Loucy (cell line): Measurements from ENCODE around the gene CCDC148.

Source experiments
- H2AFZ ChIP-seq: fragments of 200-600 bp; sonication (generic); 2 replicates; pipeline ENCODE4 v1.6.0; 2016; ENCODE audit warnings: antibody characterized with exemption, mild to moderate bottlenecking, low read length, moderate library complexity
- H3F3A ChIP-seq: fragments of 200-600 bp; 2 replicates; pipeline ENCODE4 v1.6.0; 2016; ENCODE audit warnings: antibody characterized with exemption, low read depth, mild to moderate bottlenecking
- H3K27me3 ChIP-seq: fragments of 200-600 bp; sonication (generic); 2 replicates; pipeline ENCODE4 v1.6.1; 2014; ENCODE audit warnings: low read length, mild to moderate bottlenecking; ENCODE audit not compliant: insufficient read depth, poor library complexity, severe bottlenecking
- H3K36me3 ChIP-seq: fragments of 200-600 bp; sonication (generic); 2 replicates; pipeline ENCODE4 v1.6.1; 2016; ENCODE audit warnings: low read length; ENCODE audit not compliant: insufficient read depth
- H3K4me1 ChIP-seq: fragments of 200-600 bp; sonication (generic); 2 replicates; pipeline ENCODE4 v1.5.1; 2014; ENCODE audit warnings: low read length, mild to moderate bottlenecking; ENCODE audit not compliant: insufficient read depth, poor library complexity, severe bottlenecking
- H3K4me2 ChIP-seq: fragments of 200-600 bp; sonication (generic); 2 replicates; pipeline ENCODE4 v1.6.0; 2014; ENCODE audit warnings: antibody characterized with exemption, low read length, low read depth, mild to moderate bottlenecking; ENCODE audit not compliant: poor library complexity, severe bottlenecking
- H3K4me3 ChIP-seq: fragments of 200-600 bp; sonication (generic); 2 replicates; pipeline ENCODE4 v1.5.1; 2014; ENCODE audit warnings: low read length, mild to moderate bottlenecking, mixed read lengths; ENCODE audit not compliant: poor library complexity, severe bottlenecking
- H3K79me2 ChIP-seq: fragments of 200-600 bp; sonication (generic); 2 replicates; pipeline ENCODE4 v1.6.1; 2014; ENCODE audit warnings: low read length; ENCODE audit not compliant: insufficient read depth
- H3K9ac ChIP-seq: fragments of 200-600 bp; sonication (generic); 2 replicates; pipeline ENCODE4 v1.6.0; 2014; ENCODE audit warnings: mild to moderate bottlenecking, low read depth, low read length, moderate library complexity; ENCODE audit not compliant: poor library complexity, severe bottlenecking
- H3K9me2 ChIP-seq: fragments of 200-600 bp; sonication (generic); replicated peaks from 2 replicates; pipeline ENCODE4 v1.6.1; 2016; ENCODE audit warnings: low read depth, low read length, mixed read lengths
- H3K9me3 ChIP-seq: fragments of 200-600 bp; sonication (generic); 2 replicates; pipeline ENCODE4 v1.6.1; 2014; ENCODE audit warnings: mild to moderate bottlenecking, antibody characterized with exemption, low read length, low read depth; ENCODE audit not compliant: insufficient read depth
- H4K20me1 ChIP-seq: fragments of 200-600 bp; sonication (generic); 2 replicates; pipeline ENCODE4 v1.6.0; 2014; ENCODE audit warnings: antibody characterized with exemption, low read length, mild to moderate bottlenecking; ENCODE audit not compliant: insufficient read depth, poor library complexity, severe bottlenecking
- CTCF ChIP-seq: fragments of 200-600 bp; sonication (generic); conservative IDR thresholded peaks from 2 replicates; pipeline ENCODE4 v1.5.1; 2014; ENCODE audit warnings: mild to moderate bottlenecking, antibody characterized with exemption, low read length
- EZH2phosphoT487 ChIP-seq: fragments of 200-600 bp; IDR thresholded peaks from 2 replicates; pipeline ENCODE4 v1.6.1; 2018; ENCODE audit warnings: antibody characterized with exemption, mild to moderate bottlenecking, moderate library complexity, borderline replicate concordance

Gene CCDC148

GRCh38 chr2:158378926-158379325 is 77.6 kb downstream of the CCDC148 start:
- Histone ChIP-seq H2AFZ (no peak overlapping the region), H3K4me1 (no peaks in the 10 kb centered on the region), H4K20me1 (no peaks in the 10 kb centered on the region), H3F3A (no peaks in the 10 kb centered on the region), H3K9ac (no peak overlapping the region), H3K4me2 (no peak overlapping the region), H3K9me3 (no peaks in the 10 kb centered on the region), H3K27me3 (no peaks in the 10 kb centered on the region), H3K79me2 (no peaks in the 10 kb centered on the region), H3K4me3 (no peak overlapping the region), H3K36me3 (no peaks in the 10 kb centered on the region), H3K9me2 (no peaks in the 10 kb centered on the region)
- TF ChIP-seq EZH2phosphoT487 = no peak
- no peak for TF ChIP-seq CTCF

GRCh38 chr2:158366342-158366741 is 90.2 kb downstream of the CCDC148 start:
- Histone ChIP-seq H3K27me3 (no peaks in the 10 kb centered on the region), H3K79me2 (no peaks in the 10 kb centered on the region), H3K9ac (no peak overlapping the region), H3K36me3 (no peaks in the 10 kb centered on the region), H3K9me2 (no peaks in the 10 kb centered on the region), H3F3A (no peaks in the 10 kb centered on the region), H3K4me3 (no peak overlapping the region), H3K4me1 (no peaks in the 10 kb centered on the region), H3K4me2 (no peak overlapping the region), H2AFZ (no peak overlapping the region), H4K20me1 (no peaks in the 10 kb centered on the region), H3K9me3 (no peaks in the 10 kb centered on the region)
- TF ChIP-seq CTCF (no peak), EZH2phosphoT487 (no peak)

GRCh38 chr2:158359846-158360245 is 96.7 kb downstream of the CCDC148 start:
- Histone ChIP-seq H3K4me1 (no peaks in the 10 kb centered on the region), H3K79me2 (no peaks in the 10 kb centered on the region), H3K27me3 (no peaks in the 10 kb centered on the region), H3K9me2 (no peaks in the 10 kb centered on the region), H3K9ac (no peak overlapping the region), H3F3A (no peaks in the 10 kb centered on the region), H3K36me3 (no peaks in the 10 kb centered on the region), H3K4me3 (no peak overlapping the region), H2AFZ (no peak overlapping the region), H4K20me1 (no peaks in the 10 kb centered on the region), H3K4me2 (no peak overlapping the region), H3K9me3 (no peaks in the 10 kb centered on the region)
- TF ChIP-seq CTCF (no peak), EZH2phosphoT487 (no peak)
